Inferior parietal cortex (tissue), 1 donor: ENCODE measurements around the gene SRGAP2.
"Not testable (repeated sequence)": the region's sequence is repeated elsewhere in the genome, so short reads cannot be mapped to it uniquely, and the experiment has no call there.

Experiments used
- DNase-seq: peaks from one replicate; pipeline ENCODE4 v3.0.0-alpha.2; 2016; ENCODE audit errors: extremely low spot score

Gene SRGAP2

DNA sequence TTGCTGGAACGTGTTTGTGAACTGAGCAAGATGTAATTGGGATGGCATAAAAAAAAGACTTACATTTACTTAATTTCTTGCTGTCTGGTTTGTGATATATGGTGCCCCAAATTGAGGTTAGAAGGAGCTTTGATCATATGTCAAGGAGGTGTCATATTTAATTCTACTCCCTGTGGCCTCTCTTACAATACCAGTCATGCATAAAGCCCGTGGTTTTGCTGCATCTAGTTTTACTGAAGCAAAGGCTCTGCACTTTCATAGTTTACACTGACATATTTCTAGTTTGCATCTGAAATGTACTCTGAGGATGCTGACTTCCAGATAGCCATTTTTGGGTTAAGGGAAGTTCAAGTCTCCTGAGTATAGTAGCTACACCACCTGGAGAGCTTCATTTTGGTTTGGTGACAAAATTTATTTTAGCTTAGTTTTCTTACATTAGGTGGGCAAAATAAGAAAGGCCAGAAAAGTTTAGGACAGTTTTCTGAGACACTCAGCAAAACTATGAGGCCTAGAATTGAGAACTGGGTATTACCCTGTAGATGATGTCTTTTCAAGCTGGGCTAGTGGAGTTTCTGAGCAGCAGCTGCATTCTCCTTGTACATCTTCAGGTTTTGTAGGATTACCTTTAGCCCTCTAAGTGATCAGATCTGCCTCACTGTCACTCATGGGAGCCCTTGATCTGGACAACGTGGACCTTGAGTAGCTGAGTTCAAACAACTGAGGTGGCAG, 47.8 kb downstream of the SRGAP2 start:
- not testable (repeated sequence) for DNase-seq

- DNase-seq = not testable (repeated sequence)
These were observed 49.5 kb downstream of the SRGAP2 start for GRCh38 chr1:206252680-206253335.
